H9 (cell line): ENCODE measurements around the gene PIGX. TPM values are rescaled to one million over a fixed set of nuclear protein-coding genes. Genes with fewer than 3 reads are reported as not detected.

ENCODE experiments used
- DNase-seq: peaks from one replicate; pipeline ENCODE4 v3.0.0-alpha.2; 2017
- H2AFZ ChIP-seq: one replicate; pipeline ENCODE4 v1.6.1; 2013; ENCODE audit warnings: mild to moderate bottlenecking, low read length, control low read depth, moderate library complexity
- H2AK5ac ChIP-seq: 2 replicates; pipeline ENCODE4 v1.6.1; 2013; ENCODE audit warnings: low read length, control low read depth, mixed read lengths; ENCODE audit not compliant: insufficient read length
- H2BK120ac ChIP-seq: one replicate; pipeline ENCODE4 v1.6.1; 2013; ENCODE audit warnings: low read depth, mild to moderate bottlenecking, low read length, control low read depth, inconsistent platforms; ENCODE audit not compliant: poor library complexity, severe bottlenecking
- H2BK12ac ChIP-seq: 2 replicates; pipeline ENCODE4 v1.6.1; 2013; ENCODE audit warnings: low read length, control low read depth, mixed read lengths, low read depth; ENCODE audit not compliant: insufficient read length
- H2BK15ac ChIP-seq: 2 replicates; pipeline ENCODE4 v1.6.1; 2013; ENCODE audit warnings: low read depth, low read length, control low read depth
- H2BK20ac ChIP-seq: one replicate; pipeline ENCODE4 v1.6.1; 2013; ENCODE audit warnings: low read depth, mild to moderate bottlenecking, low read length, control low read depth, inconsistent platforms; ENCODE audit not compliant: poor library complexity, severe bottlenecking
- H2BK5ac ChIP-seq: 2 replicates; pipeline ENCODE4 v1.6.1; 2013; ENCODE audit warnings: low read length, control low read depth, mixed read lengths; ENCODE audit not compliant: insufficient read length
- H3K14ac ChIP-seq: 2 replicates; pipeline ENCODE4 v1.6.1; 2013; ENCODE audit warnings: low read length, control low read depth; ENCODE audit not compliant: insufficient read depth
- H3K18ac ChIP-seq: 2 replicates; pipeline ENCODE4 v1.6.1; 2013; ENCODE audit warnings: low read depth, mild to moderate bottlenecking, mixed read lengths, low read length, control low read depth; ENCODE audit not compliant: insufficient read length
- H3K23ac ChIP-seq: 2 replicates; pipeline ENCODE4 v1.6.1; 2013; ENCODE audit warnings: low read length, control low read depth, mixed read lengths, low read depth; ENCODE audit not compliant: insufficient read length
- H3K23me2 ChIP-seq: 2 replicates; pipeline ENCODE4 v1.6.1; 2013; ENCODE audit warnings: low read depth, mild to moderate bottlenecking, mixed read lengths, low read length, control low read depth; ENCODE audit not compliant: insufficient read length, poor library complexity, severe bottlenecking
- H3K27ac ChIP-seq: 2 replicates; pipeline ENCODE4 v1.5.1; 2013; ENCODE audit warnings: low read length, control low read depth, mixed read lengths, low read depth; ENCODE audit not compliant: insufficient read length
- H3K27me3 ChIP-seq: 2 replicates; pipeline ENCODE4 v1.6.1; 2013; ENCODE audit warnings: low read length, control low read depth, inconsistent platforms; ENCODE audit not compliant: insufficient read depth
- H3K4ac ChIP-seq: 2 replicates; pipeline ENCODE4 v1.6.1; 2013; ENCODE audit warnings: low read depth, mild to moderate bottlenecking, control low read depth, inconsistent platforms, low read length, moderate library complexity
- H3K4me1 ChIP-seq: 2 replicates; pipeline ENCODE4 v1.6.1; 2013; ENCODE audit warnings: low read length, control low read depth, inconsistent platforms; ENCODE audit not compliant: insufficient read depth
- H3K4me2 ChIP-seq: 2 replicates; pipeline ENCODE4 v1.6.1; 2013; ENCODE audit warnings: low read length, control low read depth, mixed read lengths; ENCODE audit not compliant: insufficient read length, insufficient read depth
- H3K56ac ChIP-seq: 2 replicates; pipeline ENCODE4 v1.6.1; 2013; ENCODE audit warnings: low read depth, mild to moderate bottlenecking, mixed read lengths, low read length, control low read depth; ENCODE audit not compliant: insufficient read length
- H3K79me1 ChIP-seq: 2 replicates; pipeline ENCODE4 v1.6.1; 2013; ENCODE audit warnings: low read depth, mild to moderate bottlenecking, moderate library complexity, low read length, control low read depth, inconsistent platforms; ENCODE audit not compliant: insufficient read depth, poor library complexity, severe bottlenecking
- H3K79me2 ChIP-seq: 2 replicates; pipeline ENCODE4 v1.6.1; 2013; ENCODE audit warnings: low read length, control low read depth, inconsistent platforms; ENCODE audit not compliant: insufficient read depth
- H3K9ac ChIP-seq: 2 replicates; pipeline ENCODE4 v1.6.1; 2013; ENCODE audit warnings: low read length, control low read depth, mixed read lengths; ENCODE audit not compliant: insufficient read length; ENCODE audit errors: extremely low read depth
- H3K9me3 ChIP-seq: one replicate; pipeline ENCODE4 v1.6.1; 2013; ENCODE audit warnings: low read depth, low read length, inconsistent platforms; ENCODE audit not compliant: control insufficient read depth
- H3T11ph ChIP-seq: one replicate; pipeline ENCODE4 v1.6.1; 2013; ENCODE audit warnings: mild to moderate bottlenecking, low read length, control low read depth, inconsistent platforms
- H4K20me1 ChIP-seq: one replicate; pipeline ENCODE4 v1.6.1; 2013; ENCODE audit not compliant: control insufficient read depth, insufficient read length, insufficient read depth
- H4K5ac ChIP-seq: 2 replicates; pipeline ENCODE4 v1.6.1; 2013; ENCODE audit warnings: low read depth, mild to moderate bottlenecking, mixed read lengths, low read length, control low read depth; ENCODE audit not compliant: insufficient read length
- H4K8ac ChIP-seq: replicated peaks from 2 replicates; pipeline ENCODE4 v1.6.1; 2013; ENCODE audit warnings: low read length, control low read depth, mixed read lengths, low read depth; ENCODE audit not compliant: insufficient read length
- H4K91ac ChIP-seq: 2 replicates; pipeline ENCODE4 v1.6.1; 2013; ENCODE audit warnings: low read depth, mild to moderate bottlenecking, moderate library complexity, mixed read lengths, low read length, control low read depth; ENCODE audit not compliant: insufficient read length
- H3K27ac Mint-ChIP-seq, 3 experiments: 2 replicates in 2 of 3; 3 replicates in 1 of 3; pipeline ENCODE4 v1.8.0; 2020 to 2021; ENCODE audit warnings: mixed read lengths in 3 of 3, mild to moderate bottlenecking in 1 of 3, moderate library complexity in 1 of 3
- H3K27me3 Mint-ChIP-seq: 2 replicates; pipeline ENCODE4 v1.8.0; 2021; ENCODE audit warnings: low read depth, mild to moderate bottlenecking, moderate library complexity, mixed read lengths
- H3K36me3 Mint-ChIP-seq, 3 experiments: 2 replicates in 2 of 3; 3 replicates in 1 of 3; pipeline ENCODE4 v1.8.0; 2020 to 2021; ENCODE audit warnings: low read depth in 3 of 3, mixed read lengths in 3 of 3; ENCODE audit not compliant: insufficient read depth in 1 of 3
- H3K4me1 Mint-ChIP-seq, 2 experiments: 2 replicates each; pipeline ENCODE4 v1.8.0; 2020; ENCODE audit warnings: mixed read lengths in 2 of 2
- H3K4me3 Mint-ChIP-seq, 2 experiments: 2 replicates in 1 of 2; 3 replicates in 1 of 2; pipeline ENCODE4 v1.8.0; 2020 to 2021; ENCODE audit warnings: mild to moderate bottlenecking in 2 of 2, mixed read lengths in 2 of 2, moderate library complexity in 1 of 2
- H3K9me3 Mint-ChIP-seq, 2 experiments: 2 replicates in 1 of 2; 3 replicates in 1 of 2; pipeline ENCODE4 v1.8.0; 2020; ENCODE audit warnings: mild to moderate bottlenecking in 2 of 2, mixed read lengths in 2 of 2, moderate library complexity in 1 of 2
- CTCF ChIP-seq: fragments of 200-600 bp; sonication (generic); conservative IDR thresholded peaks from 3 replicates; pipeline ENCODE4 v1.8.0; 2021; ENCODE audit warnings: antibody characterized with exemption, mild to moderate bottlenecking
- WGBS: extraction: QIAGEN DNeasy Blood & Tissue Kit; methylation state at CpG from one replicate; pipeline ENCODE4 v1.1.7; 2013; ENCODE audit warnings: missing lambda C conversion rate, low lambda C conversion rate, mixed read lengths; ENCODE audit not compliant: insufficient read length; ENCODE audit errors: extremely low coverage; 5-methylcytosine and 5-hydroxymethylcytosine counted together
- total RNA-seq: library from RNA; stranded (reverse); gene quantifications from 2 replicates; pipeline ENCODE4 v1.2.1, GENCODE V29; 2021

The PIGX gene
- total RNA-seq, 1 experiment from 2014 or later = 20.0 TPM

- Histone ChIP-seq H2BK5ac (no peak overlapping the region), H3K18ac (no peak overlapping the region), H3K4ac (no peak overlapping the region), H3K23me2 (no peaks in the 10 kb centered on the region), H3T11ph (no peak overlapping the region), H3K27me3 (no peaks in the 10 kb centered on the region), H3K79me1 (no peaks in the 10 kb centered on the region), H2AFZ (no peak overlapping the region), H4K20me1 (no peaks in the 10 kb centered on the region), H4K91ac (no peak overlapping the region), H2BK15ac (no peak overlapping the region), H3K14ac (no peak overlapping the region), H2BK20ac (no peak overlapping the region), H3K79me2 (no peaks in the 10 kb centered on the region), H2BK120ac (no peak overlapping the region), H2BK12ac (no peak overlapping the region), H3K9ac (no peak overlapping the region), H3K56ac (no peak overlapping the region), H3K9me3 (no peaks in the 10 kb centered on the region), H3K4me2 (no peak overlapping the region), H3K23ac (no peak overlapping the region), H4K5ac (no peak overlapping the region), H3K27ac (no peak overlapping the region), H2AK5ac (no peak overlapping the region), H3K4me1 (no peaks in the 10 kb centered on the region), H4K8ac (no peak overlapping the region)
- WGBS = no CpG with 5 or more reads among the region's 5 CpGs
- Mint-ChIP-seq H3K4me1 (no peaks in the 10 kb centered on the region), H3K9me3 (peaks cover 0 to 2% of the 10 kb centered on the region in 2 experiments; a peak in 1 of 5 replicates), H3K27ac (no peak overlapping the region; a peak in 1 of 7 replicates), H3K36me3 (no peaks in the 10 kb centered on the region), H3K4me3 (no peak overlapping the region; a peak in 1 of 5 replicates), H3K27me3 (no peaks in the 10 kb centered on the region)
- no peak for TF ChIP-seq CTCF
- no peak for DNase-seq
Measured at GRCh38 chr3:196697270-196697669, 14.9 kb upstream of the PIGX start.
